HEK293 (cell line): Measurements from ENCODE around the gene SLC29A3.

Source experiments
- CTCF ChIP-seq: fragments of 450-650 bp; formaldehyde crosslinking; IDR thresholded peaks from 2 replicates; pipeline ENCODE4 v1.5.1; 2016; ENCODE audit warnings: missing biosample characterization, missing genetic modification characterization
- PRDM6 ChIP-seq: fragments of 450-650 bp; formaldehyde crosslinking; IDR thresholded peaks from 2 replicates; pipeline ENCODE4 v1.5.1; 2017; ENCODE audit warnings: missing biosample characterization, missing genetic modification characterization
- SP2 ChIP-seq: fragments of 450-650 bp; formaldehyde crosslinking; IDR thresholded peaks from 2 replicates; pipeline ENCODE4 v1.5.1; 2016; ENCODE audit warnings: missing biosample characterization, missing genetic modification characterization
- TCF7L2 ChIP-seq: IDR thresholded peaks from 2 replicates; pipeline ENCODE4 v1.6.1; 2011; ENCODE audit warnings: low read depth, mild to moderate bottlenecking, inconsistent platforms, low read length, moderate library complexity, borderline replicate concordance
- TRIM28 ChIP-seq: IDR thresholded peaks from 2 replicates; pipeline ENCODE4 v1.6.1; 2011; ENCODE audit warnings: low read length, control low read depth, borderline replicate concordance
- ZNF121 ChIP-seq: fragments of 450-650 bp; formaldehyde crosslinking; IDR thresholded peaks from 2 replicates; pipeline ENCODE4 v1.5.1; 2016; ENCODE audit warnings: missing biosample characterization, missing genetic modification characterization
- ZNF16 ChIP-seq: fragments of 450-650 bp; formaldehyde crosslinking; IDR thresholded peaks from 2 replicates; pipeline ENCODE4 v1.5.1; 2016; ENCODE audit warnings: low read depth, missing biosample characterization, missing genetic modification characterization
- ZNF175 ChIP-seq: fragments of 450-650 bp; formaldehyde crosslinking; IDR thresholded peaks from 2 replicates; pipeline ENCODE4 v1.5.1; 2016; ENCODE audit warnings: missing biosample characterization, missing genetic modification characterization
- ZNF211 ChIP-seq: fragments of 450-650 bp; formaldehyde crosslinking; IDR thresholded peaks from 2 replicates; pipeline ENCODE4 v1.5.1; 2016; ENCODE audit warnings: low read depth, missing biosample characterization, missing genetic modification characterization
- ZNF274 ChIP-seq, 2 experiments: fragments of 200-500 bp in 1 of 2; fragments of 450-650 bp in 1 of 2; sonication (Bioruptor generic) in 1 of 2; formaldehyde crosslinking in 1 of 2; IDR thresholded peaks; 2 replicates each; pipeline versions ENCODE4 v1.5.1 to v1.6.1; 2014 to 2016; ENCODE audit warnings: borderline replicate concordance in 1 of 2, inconsistent platforms in 1 of 2, low read length in 1 of 2, missing biosample characterization in 1 of 2, missing genetic modification characterization in 1 of 2
- ZNF311 ChIP-seq: fragments of 450-650 bp; formaldehyde crosslinking; IDR thresholded peaks from 2 replicates; pipeline ENCODE4 v1.5.1; 2017; ENCODE audit warnings: missing biosample characterization, missing genetic modification characterization, borderline replicate concordance
- ZNF416 ChIP-seq: fragments of 450-650 bp; formaldehyde crosslinking; IDR thresholded peaks from 2 replicates; pipeline ENCODE4 v1.5.1; 2016; ENCODE audit warnings: missing biosample characterization, missing genetic modification characterization
- ZNF558 ChIP-seq: fragments of 450-650 bp; formaldehyde crosslinking; IDR thresholded peaks from 2 replicates; pipeline ENCODE4 v1.5.1; 2016; ENCODE audit warnings: missing biosample characterization, missing genetic modification characterization
- ZNF768 ChIP-seq: fragments of 450-650 bp; formaldehyde crosslinking; IDR thresholded peaks from 2 replicates; pipeline ENCODE4 v1.5.1; 2018; ENCODE audit warnings: missing biosample characterization, mild to moderate bottlenecking, missing genetic modification characterization

DNA sequence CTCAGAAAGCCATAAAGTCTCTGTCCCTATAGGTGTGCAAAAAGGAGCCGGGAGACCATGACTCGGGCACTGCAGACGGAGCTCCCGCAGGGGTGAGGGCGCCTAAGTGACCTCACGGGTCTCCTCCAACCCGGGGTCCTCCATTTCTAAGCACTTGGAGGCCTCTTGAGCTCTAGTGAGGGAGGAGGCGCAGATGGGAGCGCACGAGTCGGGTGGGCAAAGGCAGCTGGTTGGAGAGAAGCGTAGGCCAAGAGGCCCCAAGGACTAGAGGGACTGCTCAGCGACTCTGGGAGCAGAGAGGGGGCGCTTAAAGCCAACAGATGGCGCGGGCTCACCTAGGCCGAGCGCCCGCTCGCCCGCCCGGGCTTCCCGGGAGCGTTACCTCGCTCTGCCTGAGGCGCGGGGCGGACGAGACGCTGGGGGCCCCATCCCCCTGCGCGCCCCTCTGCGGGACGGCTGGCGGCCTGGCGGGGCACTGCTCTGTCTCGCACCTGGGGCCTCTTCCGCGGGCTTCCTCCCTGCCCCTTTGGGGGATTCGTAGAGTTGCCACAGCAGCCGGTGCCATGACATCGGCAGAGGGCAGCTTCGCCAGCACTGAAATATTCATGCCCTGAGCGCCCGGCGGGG lies 77.1 kb downstream of the SLC29A3 start:
- TF ChIP-seq CTCF (tag by site-specific recombination) (peak; percentile 87), PRDM6 (tag by site-specific recombination) (no peak), ZNF16 (tag by site-specific recombination) (no peak), ZNF121 (tag by site-specific recombination) (no peak), ZNF175 (tag by site-specific recombination) (no peak), ZNF274 (IDR thresholded peaks at IDR 0.05; ENCODE audit: low read length) (no peak), ZNF274 (tag by site-specific recombination; IDR thresholded peaks at IDR 0.05; ENCODE audit: borderline replicate concordance) (no peak), TRIM28 (no peak), ZNF311 (no peak), ZNF558 (tag by site-specific recombination) (no peak), ZNF416 (tag by site-specific recombination) (no peak), SP2 (tag by site-specific recombination) (no peak), ZNF768 (tag by site-specific recombination) (no peak), TCF7L2 (no peak), ZNF211 (no peak)
